NCI-H1417 treated with DMSO at 0.1 percent for 48 hours (cell line): ENCODE data around the gene COX6A2.

ENCODE experiments used
- DNase-seq: peaks from one replicate; lab custom pipeline; 2025; lab: John Stamatoyannopoulos, UW

COX6A2 gene

DNA sequence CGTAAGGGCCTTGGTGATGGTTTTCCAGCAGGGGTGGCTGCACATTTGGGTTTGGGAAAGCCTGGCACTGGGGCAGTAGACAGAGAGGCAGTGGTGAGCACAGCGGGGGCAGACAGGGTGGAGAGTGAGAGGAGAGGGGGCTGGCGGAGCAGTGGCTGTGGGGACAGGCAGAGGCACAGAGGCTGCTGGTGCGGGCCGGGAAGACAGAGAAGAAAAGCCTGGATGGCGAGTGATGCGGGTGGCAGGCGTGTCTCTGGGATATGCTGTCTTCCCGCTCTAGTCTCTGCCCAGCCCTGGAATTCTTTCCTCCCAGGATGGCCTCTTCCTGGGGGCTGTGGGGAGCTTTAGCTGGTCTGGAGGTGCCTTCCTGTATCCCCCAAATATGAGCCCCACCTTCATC, 18.1 kb downstream of the COX6A2 start:
- DNase-seq = no peak

DNA sequence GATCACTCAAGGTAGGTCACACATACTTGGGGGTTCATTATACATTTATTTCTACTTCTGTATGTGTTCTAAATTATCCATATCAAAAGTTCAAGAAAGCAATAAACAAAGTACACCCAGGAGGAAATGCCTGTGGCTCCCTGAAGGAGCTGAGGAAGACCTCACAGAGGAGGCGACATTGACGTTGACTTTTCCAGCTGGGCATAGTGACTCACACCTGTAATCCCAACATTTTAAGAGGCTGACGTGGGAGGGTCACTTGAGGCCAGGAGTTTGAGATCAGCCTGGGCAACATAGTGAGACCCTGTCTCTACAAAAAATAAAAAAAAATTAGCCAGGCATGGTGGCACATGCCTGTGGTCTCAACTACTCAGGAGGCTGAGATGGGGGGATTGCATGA, 18.7 kb downstream of the COX6A2 start:
- DNase-seq = no peak

DNA sequence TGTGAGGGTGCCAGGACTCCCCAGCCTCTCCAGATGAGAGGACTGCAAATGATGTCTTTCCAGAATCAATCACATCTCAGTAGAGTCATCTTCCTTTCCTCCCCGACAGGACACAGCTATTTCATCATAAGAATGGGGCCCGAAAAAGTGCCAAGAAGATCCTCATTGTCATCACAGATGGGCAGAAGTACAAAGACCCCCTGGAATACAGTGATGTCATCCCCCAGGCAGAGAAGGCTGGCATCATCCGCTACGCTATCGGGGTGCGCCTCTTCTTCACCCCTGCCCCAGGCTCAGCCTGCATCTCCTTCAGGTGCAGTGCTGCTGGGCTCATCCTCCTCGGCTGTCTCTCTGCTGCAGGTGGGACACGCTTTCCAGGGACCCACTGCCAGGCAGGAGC, 20.8 kb downstream of the COX6A2 start:
- no peak for DNase-seq

DNA sequence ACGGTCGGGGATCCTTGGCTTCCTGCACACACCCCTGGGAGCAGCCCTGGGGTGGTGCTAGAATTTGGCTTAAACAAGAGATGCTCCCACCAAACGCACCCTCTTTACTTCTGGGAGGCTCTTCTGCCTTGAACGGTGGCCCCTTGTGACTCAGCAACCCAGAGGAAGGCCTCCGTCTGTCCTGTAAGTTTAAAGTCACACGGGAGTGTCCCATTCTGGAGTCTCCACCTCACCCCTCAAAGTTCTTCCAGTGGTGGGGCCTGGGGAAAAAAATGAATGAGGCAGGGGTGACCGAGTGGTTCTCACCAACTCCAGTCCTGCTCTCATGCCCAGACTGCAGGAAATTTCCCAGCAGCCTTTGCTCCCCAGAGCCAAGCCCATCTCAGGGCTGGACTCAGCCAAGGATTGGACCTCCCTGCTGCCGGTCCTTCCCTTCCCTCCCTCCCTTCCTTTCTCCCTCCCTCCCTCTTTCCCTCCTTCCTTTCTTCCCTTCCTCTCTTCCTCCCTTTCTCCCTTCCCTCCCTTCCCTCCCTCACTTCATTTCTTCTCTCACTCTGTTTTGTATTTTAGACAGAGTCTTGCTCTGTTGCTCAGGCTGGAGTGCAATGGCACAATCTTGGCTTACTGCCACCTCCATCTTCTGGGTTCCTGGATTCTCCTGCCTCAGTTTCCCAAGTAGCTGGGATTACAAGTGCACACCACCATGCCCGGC, 23.7 kb downstream of the COX6A2 start:
- DNase-seq = no peak

DNA sequence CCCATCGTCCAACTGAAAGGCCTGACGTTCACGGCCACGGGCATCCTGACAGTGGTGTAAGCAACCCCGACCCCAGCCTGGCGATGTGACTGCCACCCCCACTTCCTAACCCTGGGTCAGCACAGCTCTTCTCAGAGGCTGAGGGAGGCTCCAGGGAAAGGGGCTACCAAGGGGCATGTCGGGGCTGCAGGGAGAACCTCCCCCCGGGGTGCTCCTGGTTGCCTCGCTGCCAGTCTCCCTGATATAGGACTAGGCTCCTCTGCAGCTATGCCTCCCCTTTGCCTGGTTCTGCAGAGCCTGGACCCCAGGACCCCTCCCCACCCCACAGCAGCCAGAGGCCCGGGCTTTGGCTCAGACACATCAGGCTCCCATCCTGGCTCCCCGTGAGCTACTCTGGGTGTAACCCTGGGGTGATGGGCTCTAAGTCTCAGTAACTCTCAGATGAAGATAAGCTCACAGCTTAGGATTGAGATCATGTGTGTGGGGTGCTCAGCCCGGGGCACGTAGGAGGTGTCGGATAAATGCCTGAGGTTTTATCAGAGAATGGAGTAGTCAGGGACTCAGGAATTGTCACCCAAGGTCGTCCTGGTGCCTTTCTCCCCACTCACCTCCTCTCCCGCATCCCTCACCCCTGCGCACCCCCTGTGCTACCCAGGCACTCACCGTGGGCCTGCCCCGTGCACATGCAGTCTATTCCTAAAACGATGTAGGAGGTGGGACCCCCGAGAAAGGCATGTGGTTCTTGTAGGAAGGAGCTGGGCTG, 24.4 kb downstream of the COX6A2 start:
- DNase-seq = no peak

DNA sequence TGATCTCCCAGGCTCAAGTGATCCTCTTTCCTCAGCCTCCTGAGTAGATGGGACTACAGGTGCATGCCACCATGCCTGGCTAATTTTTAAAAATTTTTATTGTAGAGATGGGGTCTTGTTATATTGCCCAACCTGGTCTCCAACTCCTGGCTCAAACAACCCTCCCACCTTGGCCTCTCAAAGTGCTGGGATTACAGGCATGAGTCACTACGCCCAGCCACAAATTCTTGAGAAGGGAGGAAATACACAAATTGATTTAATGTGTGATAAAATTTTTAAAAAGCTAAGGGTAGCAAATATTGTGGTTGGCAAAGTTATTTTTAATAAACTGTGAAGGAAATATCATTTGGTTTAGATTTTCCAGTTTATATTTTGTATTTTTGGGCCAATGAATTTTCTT, 25.5 kb downstream of the COX6A2 start:
- no peak for DNase-seq

DNA sequence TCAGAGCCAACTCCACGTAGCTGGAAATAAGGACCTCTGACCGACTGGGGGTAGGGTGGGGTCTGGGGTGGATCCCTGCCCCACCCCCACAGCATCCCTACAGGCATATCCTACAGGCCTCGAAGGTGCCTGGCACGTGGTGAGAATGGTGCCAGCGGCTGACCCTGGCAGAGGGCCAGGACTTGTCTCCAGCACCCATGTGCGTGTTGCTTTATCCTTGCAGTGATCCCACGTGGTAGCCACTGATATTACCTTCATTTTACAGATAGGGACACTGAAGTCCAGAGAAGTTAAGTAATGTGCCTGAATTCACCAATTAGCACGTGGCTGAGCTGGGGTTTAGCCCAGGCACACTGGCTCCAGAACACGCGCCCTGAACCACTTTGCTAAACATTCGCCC, 26.7 kb downstream of the COX6A2 start:
- no peak for DNase-seq

DNA sequence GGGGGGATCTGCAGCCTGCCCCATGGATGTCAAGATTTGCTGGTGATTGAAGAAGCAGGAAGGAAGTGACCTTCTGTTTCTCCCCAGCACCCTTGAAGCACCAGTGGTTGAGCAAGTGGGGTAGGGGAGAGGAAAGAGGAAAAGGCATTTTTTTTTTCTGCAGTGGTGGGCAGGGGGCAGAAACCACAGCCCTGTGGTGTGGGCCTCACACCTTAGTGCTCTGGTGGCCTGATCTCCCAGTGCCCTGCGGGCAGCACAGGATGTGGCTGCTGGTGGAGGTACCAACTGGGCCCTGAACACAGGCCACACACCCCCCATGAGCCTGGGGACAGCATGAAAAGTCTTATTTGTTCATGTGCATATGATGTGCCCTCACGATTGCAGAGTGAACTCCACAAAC, 28.0 kb downstream of the COX6A2 start:
- no peak for DNase-seq

DNA sequence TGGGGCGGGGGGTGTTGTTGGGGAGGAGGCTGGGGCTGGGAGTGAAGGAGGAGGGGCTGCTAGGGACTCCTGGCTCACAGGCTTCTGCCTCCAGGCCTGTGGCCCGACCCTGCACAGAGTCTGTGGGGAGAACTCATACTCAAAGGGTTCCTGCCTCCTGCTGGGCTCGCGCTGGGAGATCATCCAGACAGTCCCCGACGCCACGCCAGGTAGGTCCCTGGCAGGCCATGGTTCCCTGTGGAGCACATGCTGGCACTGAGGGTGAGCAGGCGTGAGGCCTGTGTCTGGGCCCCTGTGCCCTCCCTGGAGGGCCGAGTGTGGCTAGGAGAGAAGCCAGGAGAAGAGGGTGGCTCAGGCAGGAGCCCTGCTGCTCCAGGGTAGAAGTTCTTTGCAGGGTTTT, 30.5 kb downstream of the COX6A2 start:
- no peak for DNase-seq

DNA sequence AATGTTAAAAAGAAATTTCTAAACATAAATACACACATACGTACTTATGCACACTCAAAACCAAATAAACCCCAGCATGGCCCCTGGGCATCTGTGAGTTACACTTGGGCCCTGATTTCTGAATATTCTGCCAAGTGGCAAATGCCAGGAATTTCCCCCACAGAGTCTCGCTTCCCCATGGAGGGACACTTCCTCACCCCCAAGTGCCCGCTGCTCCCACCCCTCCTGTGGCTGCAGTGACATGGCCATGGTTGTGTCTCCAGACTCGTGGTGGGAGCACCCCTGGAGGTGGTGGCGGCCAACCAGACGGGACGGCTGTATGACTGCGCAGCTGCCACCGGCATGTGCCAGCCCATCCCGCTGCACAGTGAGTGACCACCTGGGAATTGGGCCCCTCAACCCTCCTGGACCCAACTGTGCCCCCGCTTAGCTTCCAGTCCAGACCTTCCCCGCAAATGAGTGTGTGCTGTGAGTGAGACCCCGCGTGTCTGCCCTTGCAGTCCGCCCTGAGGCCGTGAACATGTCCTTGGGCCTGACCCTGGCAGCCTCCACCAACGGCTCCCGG, 31.0 kb downstream of the COX6A2 start:
- DNase-seq = no peak

DNA sequence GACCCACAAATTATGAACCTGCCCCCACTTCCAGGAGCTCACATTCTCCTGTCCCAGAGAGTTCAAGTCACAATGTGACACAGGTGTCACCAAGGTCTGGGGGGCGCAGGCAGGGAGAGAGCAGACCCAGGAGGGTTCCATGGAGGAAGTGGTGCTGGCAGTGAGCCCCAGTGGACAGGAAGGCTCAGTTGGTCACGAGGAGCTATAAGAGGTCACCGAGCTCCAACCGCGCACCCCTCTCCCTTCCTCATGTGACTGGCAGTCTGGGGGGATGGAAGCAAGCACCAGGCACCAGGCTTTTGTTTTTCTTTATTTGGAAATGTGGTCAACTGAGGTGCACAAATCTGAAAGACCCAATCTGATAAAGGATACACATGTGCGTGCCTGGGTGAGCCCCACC, 32.5 kb downstream of the COX6A2 start:
- no peak for DNase-seq

DNA sequence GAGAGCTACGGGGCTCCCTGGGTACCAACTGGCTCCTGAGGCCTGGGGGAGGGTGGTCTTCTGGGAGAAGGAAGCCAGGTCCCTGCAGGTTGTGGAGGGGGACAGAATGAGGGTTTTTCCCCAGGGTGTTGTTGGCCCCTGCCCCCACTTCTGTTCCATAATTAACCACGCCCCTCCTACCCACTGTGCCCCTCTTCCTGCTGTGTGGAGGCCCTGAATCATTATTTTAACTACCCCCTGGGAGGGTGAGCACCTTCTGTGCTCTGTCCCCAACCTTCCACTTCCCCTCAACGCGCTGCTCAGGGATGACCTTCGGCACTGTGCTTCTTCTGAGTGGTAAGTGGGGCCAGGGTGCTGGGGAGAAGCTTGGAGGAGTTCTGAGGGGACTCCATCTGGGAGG, 35.1 kb downstream of the COX6A2 start, which contains the start of gene ITGAD:
Gene ITGAD, plus strand, starts transcription at position 280 of the 400 bp plus-strand sequence. Its CDS starts 26 bp downstream, at position 306.
- no peak for DNase-seq

DNA sequence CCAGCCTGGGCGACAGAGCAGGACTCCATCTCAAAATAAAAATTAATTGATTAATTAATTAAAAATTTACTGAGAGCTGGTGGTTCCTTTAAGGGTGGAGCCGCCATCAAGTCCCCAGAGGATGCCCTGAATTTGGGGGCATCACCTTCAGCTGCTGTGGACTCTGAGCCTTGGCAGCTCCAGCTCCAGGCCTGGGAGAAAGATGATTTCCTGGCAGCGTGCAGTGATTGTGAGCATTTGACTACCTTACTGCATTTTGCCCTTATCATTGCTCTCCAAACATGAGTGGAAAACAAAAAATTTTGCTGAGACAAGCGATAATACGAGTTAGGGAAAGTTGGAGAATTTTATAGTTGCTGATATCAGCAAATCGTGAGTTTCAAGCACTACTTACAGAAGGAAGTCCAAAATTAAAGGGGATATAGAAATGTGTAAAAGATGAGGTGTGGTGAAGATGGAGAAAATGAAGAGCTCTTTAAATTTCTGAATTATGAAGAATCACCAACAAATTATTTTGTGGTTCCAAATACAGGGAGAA, 37.6 kb downstream of the COX6A2 start:
- DNase-seq = no peak

DNA sequence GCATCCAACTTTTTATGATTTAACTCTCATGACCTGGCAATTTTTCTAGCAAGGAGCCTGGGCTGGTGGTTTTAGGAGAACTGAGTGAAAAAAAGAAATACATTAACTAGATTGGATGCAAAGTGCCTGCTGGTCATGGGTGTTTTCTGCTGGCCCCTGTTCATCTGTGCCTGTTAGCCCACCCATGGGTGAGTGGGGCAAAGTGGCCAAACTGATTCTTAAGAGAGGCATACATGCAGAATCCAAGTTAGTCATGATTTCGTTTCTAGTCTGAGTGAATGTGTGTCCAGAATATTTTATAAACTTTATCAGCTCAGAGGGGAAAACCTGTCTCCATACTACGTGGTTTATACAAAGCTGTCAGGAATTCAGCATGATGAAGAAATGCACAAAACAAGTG, 39.6 kb downstream of the COX6A2 start:
- DNase-seq = no peak

DNA sequence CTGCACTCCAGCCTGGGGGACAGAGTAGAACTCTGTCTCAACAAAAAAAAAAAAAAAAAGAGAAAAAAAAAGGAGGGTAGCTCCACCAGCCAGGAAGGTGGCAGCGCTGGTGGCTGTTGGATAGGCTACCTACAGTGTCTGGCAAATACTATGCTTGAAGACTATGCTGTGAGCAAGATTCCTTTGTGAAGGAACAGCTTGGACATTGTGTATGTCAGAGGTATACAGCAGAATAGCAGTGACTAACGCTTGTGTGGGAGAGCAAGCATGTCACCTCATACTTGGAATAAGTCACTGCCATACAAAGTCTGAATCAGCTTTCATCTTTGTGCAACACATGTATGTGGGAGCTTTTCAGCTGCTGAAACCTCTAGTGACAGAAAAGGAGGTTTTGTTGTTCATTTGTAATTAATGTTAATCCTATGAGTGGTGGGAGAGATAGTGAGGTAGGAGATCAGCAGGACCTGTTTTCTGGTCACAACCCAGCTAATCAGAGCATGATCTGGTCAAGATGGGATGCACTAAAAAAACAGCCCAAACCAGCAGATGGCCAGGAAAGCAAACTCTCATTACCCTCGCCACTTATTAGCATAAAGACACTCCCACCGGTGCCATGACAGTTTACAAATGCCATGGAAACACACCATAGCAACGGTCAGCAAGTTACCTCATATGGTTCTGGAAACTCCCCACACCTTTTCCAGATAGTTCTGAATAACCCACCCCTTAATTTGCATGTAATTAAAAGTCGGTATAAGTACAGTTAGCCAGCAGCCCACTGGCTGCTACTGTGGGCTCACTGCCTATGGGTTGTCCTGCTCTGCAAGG, 41.8 kb downstream of the COX6A2 start:
- DNase-seq = no peak

DNA sequence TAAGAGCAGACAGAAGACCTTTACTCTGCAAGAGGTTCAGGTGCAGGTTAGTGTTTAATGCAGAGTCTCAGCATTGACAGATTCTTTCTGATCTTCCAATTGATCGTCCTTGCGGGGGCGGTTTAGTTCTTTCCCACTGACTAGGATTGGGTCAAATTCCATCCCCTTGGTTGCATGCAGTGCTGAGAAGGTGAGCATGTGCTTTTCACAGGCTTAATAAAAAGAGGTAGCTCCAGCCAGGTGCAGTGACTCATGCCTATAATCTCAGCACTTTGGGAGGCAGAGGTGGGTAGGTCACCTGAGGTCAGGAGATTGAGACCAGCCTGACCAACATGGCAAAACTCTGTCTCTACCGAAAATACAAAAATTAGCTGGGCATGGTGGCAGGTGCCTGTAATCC, 42.5 kb downstream of the COX6A2 start:
- DNase-seq = no peak

DNA sequence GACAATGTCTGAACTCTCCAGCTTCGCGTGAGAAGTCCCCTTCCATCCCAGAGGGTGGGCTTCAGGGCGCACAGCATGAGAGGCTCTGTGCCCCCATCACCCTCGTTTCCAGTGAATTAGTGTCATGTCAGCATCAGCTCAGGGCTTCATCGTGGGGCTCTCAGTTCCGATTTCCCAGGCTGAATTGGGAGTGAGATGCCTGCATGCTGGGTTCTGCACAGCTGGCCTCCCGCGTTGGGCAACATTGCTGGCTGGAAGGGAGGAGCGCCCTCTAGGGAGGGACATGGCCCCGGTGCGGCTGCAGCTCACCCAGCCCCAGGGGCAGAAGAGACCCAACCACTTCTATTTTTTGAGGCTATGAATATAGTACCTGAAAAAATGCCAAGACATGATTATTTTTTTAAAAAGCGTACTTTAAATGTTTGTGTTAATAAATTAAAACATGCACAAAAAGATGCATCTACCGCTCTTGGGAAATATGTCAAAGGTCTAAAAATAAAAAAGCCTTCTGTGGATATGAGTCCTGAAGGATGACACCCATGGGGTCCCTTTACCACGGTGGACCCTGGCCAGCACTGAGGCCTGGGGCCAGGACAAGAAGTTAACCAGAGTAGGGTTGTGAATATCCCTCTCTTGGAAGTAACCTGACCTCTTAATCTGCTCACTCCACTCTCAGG, 45.5 kb downstream of the COX6A2 start:
- DNase-seq = no peak

DNA sequence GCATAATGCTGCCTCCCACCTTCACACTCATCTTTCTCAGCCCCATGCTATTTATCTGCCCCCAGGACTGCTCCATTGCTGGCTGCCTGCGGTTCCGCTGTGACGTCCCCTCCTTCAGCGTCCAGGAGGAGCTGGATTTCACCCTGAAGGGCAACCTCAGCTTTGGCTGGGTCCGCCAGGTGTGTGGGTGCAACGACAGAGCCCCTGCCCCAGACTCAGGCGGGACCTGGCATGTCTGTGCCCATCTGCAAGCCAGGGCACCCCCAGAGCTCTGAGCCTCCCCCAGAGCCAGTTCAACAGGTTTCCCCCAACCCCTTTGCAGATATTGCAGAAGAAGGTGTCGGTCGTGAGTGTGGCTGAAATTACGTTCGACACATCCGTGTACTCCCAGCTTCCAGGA, 48.0 kb downstream of the COX6A2 start:
- DNase-seq = no peak
